ENCODE measurements around the gene TULP4.
"Not testable (repeated sequence)": the region's sequence is repeated elsewhere in the genome, so short reads cannot be mapped to it uniquely, and the experiment has no call there.

Gene TULP4

GRCh38 chr6:158377860-158378259 lies 65.6 kb downstream of the TULP4 start:
- DNase-seq = peak in 31 of 42 donors; percentile 12 to 80 (median 55)
- intact Hi-C loops (cut with DNase I) = no loop called here

GRCh38 chr6:158379336-158379735 lies 67.1 kb downstream of the TULP4 start:
- DNase-seq = no peak
- intact Hi-C loops (cut with DNase I) = no loop called here

GRCh38 chr6:158381214-158381613 lies 68.9 kb downstream of the TULP4 start:
- intact Hi-C loops (cut with DNase I) = no loop called here

GRCh38 chr6:158382491-158382890 lies 70.2 kb downstream of the TULP4 start:
- intact Hi-C loops (cut with DNase I) = no loop called here
- DNase-seq = no peak

More at GRCh38 chr6:158381214-158381613, 68.9 kb downstream of the TULP4 start:
- no peak for DNase-seq

DNA sequence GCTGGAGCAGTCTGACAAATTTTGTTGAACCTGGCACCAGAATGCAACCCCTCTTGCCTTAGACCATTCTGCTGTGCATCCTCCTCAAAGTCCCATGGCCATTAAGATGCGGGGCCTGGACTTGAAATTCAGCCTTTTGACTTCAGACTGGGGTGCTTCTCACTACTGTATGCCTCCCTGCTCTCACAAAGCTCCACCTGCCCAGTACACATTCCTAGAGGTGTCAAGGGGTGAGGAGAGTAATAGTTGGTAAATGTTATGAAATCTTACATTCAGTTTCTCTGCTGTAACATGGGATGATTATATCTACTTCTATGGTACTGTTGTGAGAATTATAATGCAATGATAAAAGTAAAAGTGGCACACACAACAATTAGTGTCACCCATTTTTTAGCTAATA lies 70.8 kb downstream of the TULP4 start:
- intact Hi-C loops (cut with DNase I) = no loop called here
- no peak for DNase-seq

DNA sequence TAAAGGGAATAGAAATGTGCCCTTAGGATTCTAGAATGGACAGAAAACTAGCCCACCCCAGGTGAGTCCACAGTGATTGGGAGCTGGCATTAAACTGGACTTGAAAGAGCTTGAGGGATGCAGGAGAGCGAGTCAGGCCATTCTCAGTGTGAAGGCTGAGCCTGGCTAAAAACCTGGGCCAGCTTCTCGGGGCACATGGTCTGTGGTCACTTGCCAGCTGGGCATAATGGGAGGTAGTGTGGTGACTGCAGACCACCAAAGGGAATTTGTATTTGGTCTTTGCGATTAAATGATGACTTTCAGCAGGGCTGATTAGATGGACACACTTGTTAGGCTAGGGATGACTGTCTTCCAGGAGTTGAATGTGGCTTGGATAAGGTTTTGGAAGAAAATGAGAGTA lies 71.3 kb downstream of the TULP4 start:
- intact Hi-C loops (cut with DNase I) = no loop called here
- DNase-seq = no peak

DNA sequence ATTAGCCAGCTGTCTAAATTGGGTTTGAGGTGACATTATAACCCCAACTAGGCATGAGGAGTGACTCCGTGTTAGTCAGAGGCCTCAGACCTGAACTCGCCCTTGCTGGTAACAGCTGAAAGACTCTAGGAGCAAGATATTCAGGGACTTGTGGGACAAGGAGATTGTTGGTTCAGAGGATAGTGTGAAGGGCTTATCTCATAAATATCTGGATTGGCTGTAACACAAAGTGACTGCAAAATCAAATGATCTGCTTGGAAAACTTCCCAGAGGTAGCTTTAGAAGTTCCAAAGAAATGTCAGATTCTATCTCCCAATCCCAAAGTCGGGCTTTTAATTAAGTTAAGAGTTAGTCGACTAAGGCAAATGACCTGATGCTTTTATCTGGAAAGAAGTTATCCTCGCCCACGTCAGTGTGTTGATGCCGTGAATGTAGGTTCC lies 72.4 kb downstream of the TULP4 start:
- no peak for DNase-seq
- intact Hi-C loops (cut with DNase I) = no loop called here

- DNase-seq = no peak
- intact Hi-C loops (cut with DNase I) = no loop called here
These were observed 74.8 kb downstream of the TULP4 start for GRCh38 chr6:158387036-158387435.

DNA sequence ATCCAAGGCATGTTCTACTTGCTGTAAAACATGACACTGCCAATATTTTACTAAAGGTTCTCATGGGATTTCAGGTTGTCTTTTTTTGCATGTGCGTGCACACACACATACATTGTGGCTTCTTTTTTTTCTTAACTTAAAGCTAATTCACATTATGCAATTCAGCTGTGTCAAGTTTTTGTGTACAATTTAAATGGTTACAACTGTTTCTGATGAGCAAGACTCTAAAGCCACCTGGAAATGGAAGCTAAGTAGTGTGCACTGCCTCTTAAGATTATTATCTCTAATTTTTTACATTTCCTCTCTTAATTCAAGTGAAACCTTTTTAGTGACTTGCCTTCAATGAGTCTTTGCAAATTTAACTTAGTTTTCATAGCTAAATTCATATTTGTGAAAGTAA lies 75.3 kb downstream of the TULP4 start:
- DNase-seq = no peak
- intact Hi-C loops (cut with DNase I) = no loop called here

DNA sequence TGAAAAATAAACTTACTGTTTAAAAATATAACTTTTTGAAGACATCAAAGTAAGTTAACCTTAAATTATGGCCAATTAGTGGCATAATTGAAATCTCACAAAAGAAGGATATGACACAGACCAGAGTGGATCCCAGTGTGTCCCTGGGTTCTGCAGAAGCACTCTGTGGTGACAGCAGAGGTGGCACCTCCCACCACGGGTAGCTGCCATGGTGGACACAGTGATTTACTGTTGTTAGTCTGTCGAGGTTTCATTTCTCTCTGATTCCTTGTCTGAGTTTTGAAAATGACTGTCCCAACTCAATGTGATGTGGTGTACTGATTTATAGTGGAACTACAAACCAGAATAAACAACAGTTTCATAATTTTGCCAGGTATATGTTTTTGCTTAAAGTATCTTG lies 76.5 kb downstream of the TULP4 start:
- intact Hi-C loops (cut with DNase I) = no loop called here
- DNase-seq = no peak

GRCh38 chr6:158389193-158389919 lies 77.1 kb downstream of the TULP4 start:
- no peak for DNase-seq
- intact Hi-C loops (cut with DNase I) = no loop called here

GRCh38 chr6:158391276-158391675 lies 79.0 kb downstream of the TULP4 start:
- no peak for DNase-seq
- intact Hi-C loops (cut with DNase I) = no loop called here

DNA sequence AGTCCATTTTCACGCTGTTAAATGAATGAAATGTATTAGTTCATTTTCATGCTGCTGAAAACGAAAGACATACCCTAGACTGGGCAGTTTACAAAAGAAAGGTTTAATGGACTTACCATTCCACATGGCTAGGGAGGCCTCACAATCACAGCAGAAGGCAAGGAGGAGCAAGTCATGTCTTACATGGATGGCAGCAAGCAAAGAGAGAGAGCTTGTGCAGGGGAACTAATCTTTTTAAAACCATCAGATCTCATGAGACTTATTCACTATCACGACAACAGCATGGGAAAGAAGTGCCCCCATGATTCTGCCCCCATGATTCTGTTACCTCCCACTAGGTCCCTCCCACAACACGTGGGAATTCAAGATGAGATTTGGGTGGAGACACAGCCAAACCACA lies 79.7 kb downstream of the TULP4 start:
- intact Hi-C loops (cut with DNase I) = not testable (repeated sequence)

GRCh38 chr6:158396136-158396535 lies 83.9 kb downstream of the TULP4 start:
- DNase-seq = no peak
- intact Hi-C loops (cut with DNase I) = no loop called here

More for the DNA sequence above, 79.7 kb downstream of the TULP4 start:
- DNase-seq = not testable (repeated sequence)

DNA sequence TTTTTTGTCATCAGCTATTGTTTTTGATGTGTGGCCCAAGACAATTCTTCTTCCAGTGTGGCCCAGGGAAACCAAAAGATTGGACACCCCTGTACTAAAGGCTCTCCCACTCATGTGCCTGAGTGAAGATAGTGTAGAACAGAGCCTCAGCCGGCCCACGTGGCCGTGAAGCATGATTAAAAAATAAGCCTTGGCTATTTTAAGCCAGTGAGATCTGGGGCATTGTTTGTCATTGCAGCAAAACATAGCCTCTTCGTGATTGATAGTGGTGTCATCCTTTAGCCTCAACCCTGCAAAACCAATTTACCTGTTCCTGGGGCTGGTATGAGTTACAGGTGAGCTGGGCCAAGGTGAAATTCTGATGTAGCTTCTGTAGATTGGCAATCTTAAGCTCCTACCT lies 85.3 kb downstream of the TULP4 start:
- intact Hi-C loops (cut with DNase I) = no loop called here
- no peak for DNase-seq

- no peak for DNase-seq
- intact Hi-C loops (cut with DNase I) = no loop called here
These were observed 86.2 kb downstream of the TULP4 start for GRCh38 chr6:158398252-158399024.

GRCh38 chr6:158399040-158399700 lies 86.9 kb downstream of the TULP4 start:
- peak in 1 of 42 donors; percentile 38 for DNase-seq
- intact Hi-C loops (cut with DNase I) = no loop called here

DNA sequence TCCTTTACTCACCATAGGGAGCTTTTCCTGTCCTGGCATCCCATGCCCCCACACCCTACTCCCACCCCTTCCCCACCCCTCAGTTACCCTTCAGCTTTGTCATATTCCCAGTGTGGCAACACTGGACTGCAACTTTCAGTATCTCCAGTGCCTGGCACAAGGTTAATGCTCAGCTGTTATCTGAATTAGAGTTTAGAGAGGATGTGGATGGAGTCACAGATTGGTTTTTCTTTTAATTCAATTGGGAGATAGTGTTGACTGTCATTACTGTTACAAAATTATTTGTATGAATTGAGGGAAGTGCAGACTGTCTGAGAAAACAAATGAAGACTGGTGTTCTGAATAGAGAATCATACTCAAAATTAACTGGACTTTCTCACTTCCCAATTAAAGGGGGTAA lies 89.9 kb downstream of the TULP4 start:
- intact Hi-C loops (cut with DNase I) = loop anchor here (10.0 kb wide), 1 partner anchor 167 kb away; no protein-coding TSS in a partner anchor
- DNase-seq = peak in 1 of 42 donors; percentile 35

DNA sequence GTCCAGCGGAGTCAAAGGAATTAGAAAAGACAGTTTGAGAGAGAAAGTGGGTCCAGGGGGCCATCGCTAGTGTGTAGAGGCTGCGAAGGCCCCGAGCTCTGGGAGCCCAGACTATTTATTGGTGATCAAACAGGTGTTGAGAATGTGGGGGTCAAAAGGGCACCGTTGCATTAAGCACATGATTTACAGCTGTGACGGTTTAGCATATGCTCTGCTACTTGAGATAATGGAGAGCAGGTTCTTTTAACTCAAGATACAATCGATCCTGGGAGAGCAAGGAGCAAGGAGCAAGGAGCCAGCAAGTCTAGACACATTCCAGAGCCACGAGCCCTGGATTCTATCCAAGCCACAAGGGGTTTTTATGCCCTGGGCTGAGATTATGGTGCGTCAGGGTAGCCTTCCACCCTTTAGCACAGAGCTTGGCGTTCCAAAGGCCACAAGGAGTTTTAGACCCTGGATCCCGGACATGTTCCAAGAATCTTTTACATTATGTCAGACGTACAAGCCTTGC lies 93.1 kb downstream of the TULP4 start:
- intact Hi-C loops (cut with DNase I) = loop anchor here (10.0 kb wide), 1 partner anchor 171 kb away; no protein-coding TSS in a partner anchor
- not testable (repeated sequence) for DNase-seq

GRCh38 chr6:158405933-158406332 lies 93.7 kb downstream of the TULP4 start:
- no peak for DNase-seq
- intact Hi-C loops (cut with DNase I) = loop anchor here (10.0 kb wide), 1 partner anchor 171 kb away; no protein-coding TSS in a partner anchor
